GM12878 (cell line): ENCODE results near the gene GPC2. TPM values are rescaled to one million over a fixed set of nuclear protein-coding genes. Genes with fewer than 3 reads are reported as not detected.

ENCODE experiments used
- ATAC-seq: fragments of 200-7000 bp; cut with Tn5 transposase; 3 replicates; pipeline ENCODE4 v1.9.1; 2020; ENCODE audit warnings: mild to moderate bottlenecking, moderate library complexity
- BruUV-seq: library from RNA; stranded (reverse); fragments of 400-500 nt; replicated peaks from 2 replicates; lab custom pipeline; 2021; lab: Mats Ljungman, UMichigan
- CTCF ChIA-PET: fragments of 300-600 bp; sonication (Branson Sonifier 250); formaldehyde crosslinking; extraction: SDS; loops from one replicate; lab custom pipeline; 2021; ENCODE audit warnings: inconsistent platforms; lab: Yijun Ruan, JAX
- POLR2A ChIA-PET: fragments of 350-600 bp; formaldehyde crosslinking; extraction: SDS; loops from one replicate; lab custom pipeline; 2021; ENCODE audit warnings: inconsistent platforms; lab: Charles Lee
- RAD21 ChIA-PET: fragments of 300-600 bp; sonication (Branson Sonifier 250); formaldehyde crosslinking; loops from one replicate; lab custom pipeline; 2023; ENCODE audit warnings: antibody characterized with exemption; ENCODE audit not compliant: unreplicated experiment; lab: Charles Lee
- SMC1A ChIA-PET: fragments of 300-600 bp; sonication (Branson Sonifier 250); formaldehyde crosslinking; loops from one replicate; lab custom pipeline; 2023; ENCODE audit not compliant: unreplicated experiment, uncharacterized antibody; lab: Charles Lee
- DNase-seq: peaks from one replicate; pipeline ENCODE4 v3.0.0-alpha.2; 2011; ENCODE audit warnings: low read depth, low spot score
- FAIRE-seq: peaks from 3 replicates; lab custom pipeline; 2011; peaks lifted over from hg19 to GRCh38; lab: Jason Lieb, UNC
- H2AFZ ChIP-seq: 2 replicates; pipeline ENCODE4 v1.6.0; 2011; ENCODE audit warnings: low read depth, low read length, control low read depth; ENCODE audit not compliant: control insufficient read depth
- H3K27ac ChIP-seq: 2 replicates; pipeline ENCODE4 v1.5.1; 2011; ENCODE audit warnings: control low read depth; ENCODE audit not compliant: control insufficient read depth, insufficient read depth
- H3K27me3 ChIP-seq, 2 experiments: replicated peaks in 1 of 2; 2 replicates each; pipeline versions ENCODE4 v1.6.0 to v1.6.1; 2011; ENCODE audit warnings: low read length in 1 of 2; ENCODE audit not compliant: control insufficient read depth in 2 of 2, insufficient read depth in 2 of 2
- H3K36me3 ChIP-seq, 2 experiments: 2 replicates each; pipeline ENCODE4 v1.5.1; 2011; ENCODE audit warnings: low read length in 1 of 2; ENCODE audit not compliant: control insufficient read depth in 2 of 2, insufficient read depth in 2 of 2
- H3K4me1 ChIP-seq: 2 replicates; pipeline ENCODE4 v1.6.1; 2011; ENCODE audit warnings: mild to moderate bottlenecking, low read length, moderate library complexity, mixed read lengths; ENCODE audit not compliant: control insufficient read depth, insufficient read depth
- H3K4me2 ChIP-seq: 2 replicates; pipeline ENCODE4 v1.6.0; 2011; ENCODE audit warnings: control low read depth; ENCODE audit not compliant: control insufficient read depth, insufficient read depth
- H3K4me3 ChIP-seq: fragments of 200-600 bp; sonication (generic); 2 replicates; pipeline ENCODE4 v1.5.1; 2016
- H3K79me2 ChIP-seq: 2 replicates; pipeline ENCODE4 v1.6.0; 2011; ENCODE audit warnings: low read length; ENCODE audit not compliant: control insufficient read depth, insufficient read depth
- H3K9ac ChIP-seq: 2 replicates; pipeline ENCODE4 v1.8.0; 2011; ENCODE audit warnings: low read length, control low read depth, mixed read lengths; ENCODE audit not compliant: control insufficient read depth, insufficient read depth
- H3K9me3 ChIP-seq: replicated peaks from 3 replicates; pipeline ENCODE4 v1.5.1; 2011; ENCODE audit warnings: mild to moderate bottlenecking, low read length; ENCODE audit not compliant: control insufficient read depth, insufficient read depth
- H4K20me1 ChIP-seq: 2 replicates; pipeline ENCODE4 v1.6.0; 2011; ENCODE audit not compliant: control insufficient read depth, insufficient read depth
- BCL3 ChIP-seq: IDR thresholded peaks from 2 replicates; pipeline ENCODE4 v1.6.1; 2011; ENCODE audit warnings: borderline replicate concordance, low read depth, mild to moderate bottlenecking, moderate library complexity, low read length; ENCODE audit not compliant: insufficient read depth, poor library complexity, severe bottlenecking
- CHD1 ChIP-seq: IDR thresholded peaks from 2 replicates; pipeline ENCODE4 v1.6.1; 2012; ENCODE audit warnings: low read depth, low read length, improper control_type of control experiment
- ELK1 ChIP-seq: IDR thresholded peaks from 2 replicates; pipeline ENCODE4 v1.6.1; 2012; ENCODE audit warnings: low read depth, low read length, improper control_type of control experiment
- LARP7 ChIP-seq: fragments of 450-650 bp; IDR thresholded peaks from 2 replicates; pipeline ENCODE4 v1.6.1; 2017; ENCODE audit warnings: mild to moderate bottlenecking
- MTA2 ChIP-seq: fragments of 450-650 bp; IDR thresholded peaks from 2 replicates; pipeline ENCODE4 v1.6.1; 2016; ENCODE audit warnings: low read depth, mild to moderate bottlenecking, moderate library complexity
- MTA3 ChIP-seq: IDR thresholded peaks from 2 replicates; pipeline ENCODE4 v1.6.1; 2012; ENCODE audit warnings: low read length, inconsistent platforms, borderline replicate concordance
- RELA ChIP-seq: fragments of 450-650 bp; IDR thresholded peaks from 2 replicates; pipeline ENCODE4 v1.8.0; 2014; ENCODE audit warnings: borderline replicate concordance; ENCODE audit not compliant: partially characterized antibody
- SPI1 ChIP-seq: IDR thresholded peaks from 2 replicates; pipeline ENCODE4 v1.6.1; 2011; ENCODE audit warnings: low read depth, mild to moderate bottlenecking, low read length, moderate library complexity, borderline replicate concordance; ENCODE audit not compliant: insufficient read depth
- ZNF217 ChIP-seq: fragments of 450-650 bp; IDR thresholded peaks from 2 replicates; pipeline ENCODE4 v1.6.1; 2017; ENCODE audit warnings: antibody characterized with exemption, mild to moderate bottlenecking
- ZNF384 ChIP-seq: IDR thresholded peaks from 2 replicates; pipeline ENCODE4 v1.6.1; 2012; ENCODE audit warnings: low read depth, mild to moderate bottlenecking, low read length, improper control_type of control experiment, borderline replicate concordance
- ZZZ3 ChIP-seq: IDR thresholded peaks from 2 replicates; pipeline ENCODE4 v1.6.1; 2011; ENCODE audit warnings: low read depth; ENCODE audit not compliant: control insufficient read depth, insufficient read length
- WGBS: methylation state at CpG from one replicate; pipeline ENCODE4 v1.1.6; 2016; ENCODE audit warnings: low lambda C conversion rate; ENCODE audit not compliant: insufficient replicate concordance, insufficient coverage; ENCODE audit errors: missing lambda C conversion rate; 5-methylcytosine and 5-hydroxymethylcytosine counted together
- in situ Hi-C: fragments of 300-500 bp; cut with MboI; formaldehyde crosslinking; loops from 9 replicates; pipeline ENCODE4 v1.14.3; 2018; ENCODE audit warnings: mixed read lengths
- intact Hi-C: fragments of 100-400 bp; cut with micrococcal nuclease; formaldehyde crosslinking; loops from one replicate; pipeline ENCODE4 v1.14.2; 2022; ENCODE audit not compliant: unreplicated experiment
- polyA plus RNA-seq, 11 experiments: library from polyadenylated mRNA; depleted of rRNA in 4 of 11; unstranded in 6 of 11; stranded (reverse) in 5 of 11; fragments of >200 nt; fragmentation: Nextera tagmentation in 4 of 11; fragmentation: Illumina TruSeq in 1 of 11; extraction: Ambion mirVana in 4 of 11; extraction: Trizol in 1 of 11; gene quantifications; 1 replicate in 1 of 11; 2 replicates in 10 of 11; pipeline versions ENCODE4 v1.2.1 to v1.2.3, GENCODE V29; 2011 to 2016; ENCODE audit warnings: inconsistent platforms in 2 of 11, missing spikeins in 2 of 11, low read depth in 1 of 11
- total RNA-seq, 4 experiments: library from RNA; depleted of rRNA in 3 of 4; stranded (reverse); fragments of >200 nt in 3 of 4; fragmentation: Illumina TruSeq in 1 of 4; extraction: Trizol in 1 of 4; gene quantifications; 2 replicates each; pipeline versions ENCODE4 v1.2.1 to v1.2.3, GENCODE V29; 2013 to 2021

GPC2 gene
- total and polyA plus RNA-seq, 10 of the 15 experiments (the other 5 are each of a cell fraction or from before 2014, with no cell fraction given), result 0.19 to 6.3 (median 0.77) TPM

GRCh38 chr7:100124301-100125230 is 52.6 kb downstream of the GPC2 start:
- H3K9ac ChIP-seq, result no peak overlapping the region
- SMC1A ChIA-PET, result interaction anchor here (1.1 to 2.2 kb wide), 4 partner anchors 23 to 133 kb away, joined by 3 to 9 read pairs (median 4); partner anchors contain the start of genes AP4M1 and MCM7
- no peak overlapping the region for H2AFZ ChIP-seq
- DNase-seq (no peak), ATAC-seq (no peak), FAIRE-seq (no peak)
- intact Hi-C loops, result loop anchor here (5.0 kb wide), 2 partner anchors 132 to 147 kb away; partner anchors contain the start of gene AZGP1
- RAD21 ChIA-PET, result interaction anchor here (1.5 kb wide), 1 partner anchor 23 kb away, joined by 5 read pairs; the partner anchor contains the start of genes AP4M1 and MCM7
- peak overlapping the region; percentile 81; the same call in 1 of the 2 replicates for H3K4me2 ChIP-seq
- no peak overlapping the region for H3K27ac ChIP-seq
- CTCF ChIA-PET, result interaction anchor here (0.7 to 1.1 kb wide), 5 partner anchors 8 to 127 kb away, joined by 3 to 5 read pairs (median 3); partner anchors contain the start of genes AP4M1 and MCM7
- no peak overlapping the region for H3K4me3 ChIP-seq
- H3K27me3 ChIP-seq, result no peaks in the 10 kb centered on the region
- no TSS peak for BruUV-seq
- no peak for TF ChIP-seq ELK1
- no peak for TF ChIP-seq LARP7
- no peak for TF ChIP-seq ZZZ3
- no peak for TF ChIP-seq BCL3
- TF ChIP-seq MTA3, result no peak
- no peak for TF ChIP-seq RELA
- TF ChIP-seq MTA2, result no peak
- TF ChIP-seq CHD1, result no peak
- no peak for TF ChIP-seq SPI1
- no peak for TF ChIP-seq ZNF384
- TF ChIP-seq ZNF217, result no peak
- POLR2A ChIA-PET, result interaction anchor here (0.5 to 2.3 kb wide), 10 partner anchors 13 to 765 kb away, joined by 3 to 18 read pairs (median 3); partner anchors contain the start of genes AP4M1, COPS6 and MCM7
- in situ Hi-C loops, result no loop called here
- no peaks in the 10 kb centered on the region for H4K20me1 ChIP-seq
- no peaks in the 10 kb centered on the region for H3K9me3 ChIP-seq
- 74% methylated on average over 4 of the region's 4 CpGs for WGBS
- no peaks in the 10 kb centered on the region; a peak in 1 of 4 replicates for H3K36me3 ChIP-seq
- H3K4me1 ChIP-seq, result peaks cover 21% of the 10 kb centered on the region
- peaks cover 14% of the 10 kb centered on the region for H3K79me2 ChIP-seq
